GM21447 (cell line): Measurements from ENCODE around the gene TMEM95.
"Not testable (repeated sequence)": the region's sequence is repeated elsewhere in the genome, so short reads cannot be mapped to it uniquely, and the experiment has no call there.

ENCODE experiments used
- ATAC-seq: cut with Tn5 transposase; IDR thresholded peaks from one replicate; pipeline ENCODE4 v1.9.1; 2021; ENCODE audit not compliant: unreplicated experiment

The TMEM95 gene

GRCh38 chr17:7323731-7324437 lies 31.1 kb upstream of the TMEM95 start:
- no peak for ATAC-seq

DNA sequence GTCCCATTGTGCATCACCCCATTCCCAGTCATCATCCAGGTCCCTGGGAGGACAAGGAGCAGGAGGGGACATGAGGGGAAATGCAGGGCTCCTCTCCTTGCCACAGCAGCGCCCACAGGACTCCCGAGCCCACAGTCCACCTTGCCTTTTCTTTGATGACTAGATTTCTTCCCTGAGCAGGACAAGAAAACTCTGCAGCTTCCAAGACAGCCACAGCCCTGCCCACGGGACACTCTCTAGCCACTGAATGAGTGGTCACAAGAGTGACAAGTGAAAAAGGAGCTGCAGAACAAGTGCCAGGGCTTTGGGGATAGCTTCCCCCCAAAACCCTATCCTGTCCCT lies 30.5 kb upstream of the TMEM95 start:
- ATAC-seq, result no peak

- no peak for ATAC-seq
Measured at GRCh38 chr17:7325031-7325528, 29.9 kb upstream of the TMEM95 start.

DNA sequence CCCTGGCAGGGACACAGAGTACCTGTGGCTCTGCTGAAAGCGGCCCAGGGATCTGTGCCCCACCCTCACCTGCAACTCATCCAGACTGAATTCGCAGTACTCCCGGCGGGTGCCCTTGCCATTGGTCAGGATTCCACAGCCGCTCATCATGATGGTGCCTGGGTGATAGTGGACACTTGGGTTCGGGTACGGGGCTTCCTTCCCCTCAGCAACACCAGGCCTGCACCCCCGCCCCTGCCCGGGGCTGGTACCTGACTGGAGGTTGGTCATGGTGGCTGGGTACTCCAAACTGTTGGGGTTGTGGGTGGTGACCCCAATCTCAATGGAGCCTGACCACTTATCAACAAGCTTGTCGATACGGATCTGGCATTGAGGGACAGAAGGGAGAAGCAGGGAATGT lies 28.8 kb upstream of the TMEM95 start:
- no peak for ATAC-seq

- ATAC-seq, result no peak
Measured at GRCh38 chr17:7327056-7327455, 27.9 kb upstream of the TMEM95 start.

- no peak for ATAC-seq
Measured at GRCh38 chr17:7327501-7327900, 27.5 kb upstream of the TMEM95 start.

DNA sequence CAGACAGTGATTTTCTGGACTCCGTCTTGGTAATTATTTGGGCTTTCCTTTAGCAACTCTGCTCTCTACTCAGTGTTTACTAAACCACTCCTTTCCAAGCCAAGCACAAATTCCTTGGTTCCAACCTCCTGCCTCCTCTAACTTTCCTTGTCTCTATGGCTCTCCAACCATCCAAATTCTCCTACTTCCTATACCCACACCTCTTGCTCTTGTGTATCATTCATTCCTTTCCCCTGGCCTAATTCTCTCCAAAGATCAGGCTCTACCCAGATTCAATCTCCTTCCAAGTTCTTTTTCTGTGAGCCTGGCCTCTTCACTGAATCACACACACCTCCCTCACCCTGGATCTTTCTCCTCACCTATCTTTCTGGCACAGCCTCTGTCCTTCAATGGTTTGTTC lies 26.9 kb upstream of the TMEM95 start:
- ATAC-seq, result no peak

DNA sequence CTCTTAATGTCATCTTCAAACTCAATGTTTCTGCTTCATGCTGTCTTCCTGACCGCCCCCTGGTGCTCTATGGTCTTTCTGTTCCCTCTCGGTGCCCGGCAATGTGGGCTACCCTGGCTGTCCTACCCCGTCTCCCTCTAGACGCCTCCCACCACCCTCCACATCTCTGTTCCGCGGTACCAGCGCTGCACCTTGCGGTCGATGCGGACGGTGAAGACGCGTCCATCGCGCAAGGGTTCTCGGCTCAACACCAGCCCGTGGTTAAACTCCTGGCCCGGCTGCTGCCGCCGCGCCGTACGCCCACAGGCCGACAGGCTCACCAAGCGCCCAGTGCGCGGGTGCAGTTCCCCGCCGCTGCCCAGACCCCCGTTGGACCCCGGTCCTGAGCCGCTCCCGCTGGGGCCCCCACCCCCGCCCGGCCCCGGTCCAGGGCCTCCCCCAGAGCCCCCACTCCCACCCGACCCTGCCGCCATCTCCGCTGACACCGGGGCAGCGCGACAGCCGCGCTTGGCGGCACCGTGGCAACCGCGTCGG lies 26.0 kb upstream of the TMEM95 start, which contains the start of gene NEURL4:
Gene NEURL4, minus strand, starts transcription at position 496 of the 534 bp plus-strand sequence. Its CDS starts 23 bp downstream, at position 473.
- peak; percentile 7 for ATAC-seq

DNA sequence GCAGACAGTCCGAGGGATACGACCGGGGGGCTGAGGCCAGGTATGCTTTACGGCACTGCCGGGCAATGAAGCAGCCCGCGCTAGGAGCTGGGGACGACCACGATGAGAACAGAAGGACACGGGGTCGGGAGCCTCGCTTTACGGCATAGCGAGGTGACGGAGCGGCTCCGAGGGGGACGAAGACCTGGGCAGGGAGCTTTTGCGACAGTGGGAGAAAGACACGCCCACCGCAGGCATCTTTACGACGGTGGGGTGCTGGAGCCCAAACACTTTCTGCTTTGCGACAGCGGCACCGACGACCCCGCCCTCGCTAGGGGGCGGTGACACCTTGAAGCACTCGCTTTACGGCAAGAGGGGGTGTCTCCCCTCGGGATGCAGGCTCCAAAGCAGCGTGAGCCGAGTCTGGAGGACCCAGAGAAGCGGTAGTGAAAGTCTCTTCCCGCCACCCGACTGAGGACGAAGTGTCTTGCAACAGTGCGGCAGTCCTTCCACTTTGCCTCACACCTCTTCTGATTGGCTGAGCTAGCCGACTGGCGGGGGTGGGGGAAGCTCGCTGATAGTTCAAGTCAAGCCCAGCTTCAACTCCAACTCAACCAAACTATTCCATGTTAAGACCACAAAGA lies 25.5 kb upstream of the TMEM95 start:
- peak; percentile 43 for ATAC-seq

DNA sequence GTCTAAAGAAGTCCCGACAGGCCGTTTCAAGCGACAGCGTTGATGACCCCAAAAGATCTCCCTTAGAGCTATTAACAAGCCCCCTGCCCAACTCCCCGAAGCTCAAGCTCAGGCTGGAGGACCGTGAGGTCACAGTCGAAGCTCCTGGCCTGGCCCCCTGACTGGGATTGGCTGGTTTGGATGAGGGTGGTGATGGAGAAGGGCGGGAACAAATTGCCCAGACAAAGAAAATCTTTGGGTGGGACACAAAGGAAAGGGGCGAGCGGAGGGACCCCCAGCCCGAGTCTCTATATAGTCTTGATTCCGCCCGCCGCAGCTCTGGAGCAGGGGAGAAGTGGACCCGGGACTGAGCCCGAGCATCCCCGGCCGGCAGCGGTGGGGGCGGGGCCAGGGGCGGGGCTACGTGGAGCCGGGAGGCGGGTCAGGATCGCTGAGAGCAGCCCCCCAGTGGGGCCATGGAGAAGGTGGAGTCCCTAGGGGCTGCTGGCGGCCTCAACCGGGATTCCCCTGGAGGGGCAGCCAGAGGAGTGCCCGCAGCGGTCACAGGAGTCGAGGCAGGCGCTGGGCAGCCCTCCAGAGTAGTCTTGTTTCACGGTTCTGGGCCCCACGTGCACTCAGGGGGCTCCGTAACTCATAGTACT lies 24.8 kb upstream of the TMEM95 start:
- ATAC-seq, result peak; percentile 41

DNA sequence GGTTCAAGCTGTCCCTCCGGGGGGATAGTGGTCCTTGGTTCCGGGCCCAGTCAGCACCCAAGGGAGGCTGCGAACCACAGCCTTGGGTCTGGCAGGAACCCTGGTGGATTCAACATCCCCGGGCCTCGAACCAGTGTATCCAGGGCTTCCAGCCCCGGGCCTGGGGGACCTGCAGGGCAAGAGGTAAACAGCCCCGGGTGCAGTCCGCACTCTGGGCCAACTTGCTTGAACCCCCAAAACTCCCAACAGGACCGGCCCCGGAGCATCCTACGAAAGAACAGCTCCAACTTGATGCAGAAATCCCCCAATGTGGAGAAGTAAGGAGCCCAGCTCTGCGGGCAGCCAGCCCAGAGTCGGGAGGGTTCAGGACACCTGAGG lies 24.3 kb upstream of the TMEM95 start:
- ATAC-seq, result no peak

DNA sequence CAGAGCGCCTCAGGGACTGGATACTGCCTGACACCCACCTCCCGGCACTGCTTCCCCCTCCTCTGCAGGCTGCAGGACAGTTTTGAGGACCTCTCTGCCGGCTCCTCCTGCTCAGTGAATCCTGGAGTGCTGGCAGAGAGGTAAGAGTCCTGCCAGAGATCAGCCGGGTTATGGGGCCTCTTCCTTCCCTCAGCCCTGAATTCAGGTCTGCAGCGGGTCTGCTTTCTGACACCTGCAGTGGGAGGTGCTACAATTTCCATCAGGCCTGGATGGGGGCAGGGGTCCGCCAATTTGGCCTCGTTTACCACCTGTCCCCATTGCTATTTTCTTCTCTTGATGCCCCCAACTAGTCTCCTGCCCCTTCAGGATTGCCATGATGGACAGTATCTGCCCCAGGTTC lies 22.8 kb upstream of the TMEM95 start:
- no peak for ATAC-seq

DNA sequence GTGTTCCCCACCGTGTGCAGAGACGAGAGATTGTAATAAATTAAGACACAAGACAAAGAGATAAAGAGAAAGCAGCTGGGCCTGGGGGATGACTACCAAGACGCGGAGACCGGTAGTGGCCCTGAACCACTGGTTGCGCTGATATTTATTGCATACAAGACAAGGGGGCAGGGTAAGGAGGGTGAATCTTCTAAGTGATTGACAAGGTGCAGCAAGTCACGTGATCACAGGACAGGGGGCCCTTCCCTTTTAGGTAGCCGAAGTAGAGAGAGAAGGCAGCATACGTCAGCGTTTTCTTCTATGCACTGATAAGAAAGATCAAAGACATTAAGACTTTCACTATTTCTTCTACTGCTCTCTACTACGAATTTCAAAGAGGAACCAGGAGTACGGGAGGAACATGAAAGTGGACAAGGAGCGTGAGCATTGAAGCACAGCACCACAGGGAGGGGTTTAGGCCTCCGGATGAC lies 22.3 kb upstream of the TMEM95 start:
- not testable (repeated sequence) for ATAC-seq

DNA sequence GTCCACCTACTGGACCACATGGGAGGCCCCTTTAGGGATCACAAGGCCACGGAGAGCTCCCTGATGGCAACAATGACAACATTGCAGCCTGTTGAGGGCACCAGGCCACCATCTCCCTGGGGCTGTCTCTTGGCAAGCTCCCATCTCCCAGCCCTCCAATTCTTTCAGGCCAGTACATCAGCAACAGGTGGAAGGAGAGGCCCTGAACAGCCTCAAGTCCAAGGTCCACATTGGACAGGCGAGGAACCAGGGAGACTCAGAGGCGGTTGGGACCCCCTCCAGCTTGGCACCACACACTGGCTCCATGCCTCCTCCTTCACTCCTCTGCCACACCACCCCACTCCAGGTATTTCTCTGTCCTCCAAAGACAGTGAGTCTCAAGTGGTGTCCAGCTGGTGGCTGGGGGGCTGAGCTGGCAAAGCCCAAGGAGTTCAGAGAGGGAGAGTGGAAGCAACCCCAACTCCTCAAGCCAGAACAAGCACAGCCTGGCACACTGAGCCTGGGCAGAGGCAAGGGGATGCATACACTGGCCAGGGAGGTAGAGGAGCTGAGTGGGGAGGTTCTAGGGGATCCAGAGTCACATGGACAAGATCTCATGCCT lies 19.9 kb upstream of the TMEM95 start:
- ATAC-seq, result no peak

GRCh38 chr17:7335765-7336164 lies 19.2 kb upstream of the TMEM95 start:
- ATAC-seq, result not testable (repeated sequence)

GRCh38 chr17:7336240-7337175 lies 18.4 kb upstream of the TMEM95 start, which contains the start of gene ACAP1:
Gene ACAP1, plus strand, starts transcription at chr17:7336529. Its CDS starts 206 bp downstream, at chr17:7336735.
- ATAC-seq, result peak; percentile 72

- not testable (repeated sequence) for ATAC-seq
Measured at GRCh38 chr17:7337600-7337999, 17.4 kb upstream of the TMEM95 start.

DNA sequence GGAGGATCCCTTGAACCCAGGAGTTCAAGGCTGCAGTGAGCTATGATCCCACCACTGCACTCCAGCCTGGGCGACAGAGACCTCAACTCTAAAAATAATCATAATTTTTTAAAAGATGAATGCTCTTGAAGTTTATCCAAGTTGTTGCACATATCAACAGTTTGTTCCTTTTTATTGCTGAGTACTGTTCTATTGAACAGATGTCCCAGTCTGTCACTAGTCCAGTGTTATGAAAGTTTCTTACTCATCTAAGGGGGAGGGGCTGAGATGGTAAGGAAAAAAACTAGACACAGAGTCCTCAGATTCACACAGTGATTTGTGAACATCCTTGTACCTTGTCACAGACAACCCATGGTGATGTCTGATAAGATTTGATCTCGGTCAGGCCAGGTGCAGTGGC lies 14.8 kb upstream of the TMEM95 start:
- ATAC-seq, result no peak

- ATAC-seq, result no peak
Measured at GRCh38 chr17:7341842-7342241, 13.1 kb upstream of the TMEM95 start.

- ATAC-seq, result no peak
Measured at GRCh38 chr17:7343250-7343649, 11.7 kb upstream of the TMEM95 start.
